HEK293 (cell line): ENCODE data around the gene XRCC2.

Experiments used
- CTCF ChIA-PET: fragments of 350-600 bp; formaldehyde crosslinking; extraction: SDS; loops from one replicate; lab custom pipeline; 2021; ENCODE audit warnings: antibody characterized with exemption; lab: Yijun Ruan, JAX
- POLR2A ChIA-PET: fragments of 300-600 bp; formaldehyde crosslinking; extraction: SDS; loops from one replicate; lab custom pipeline; 2020; ENCODE audit warnings: antibody characterized with exemption, inconsistent platforms; lab: Yijun Ruan, JAX
- H3K27ac ChIP-seq: fragments of 200-500 bp; sonication (Bioruptor generic); 2 replicates; pipeline ENCODE4 v1.5.1; 2014; ENCODE audit warnings: low read depth, low read length, control low read depth, inconsistent platforms; ENCODE audit errors: extremely low read depth
- H3K36me3 ChIP-seq, 2 experiments: fragments of 200-500 bp in 1 of 2; sonication (Bioruptor generic) in 1 of 2; 1 replicate in 1 of 2; 2 replicates in 1 of 2; pipeline ENCODE4 v1.5.1; 2014 to 2017; ENCODE audit warnings: inconsistent platforms in 2 of 2, low read length in 2 of 2; ENCODE audit not compliant: control insufficient read depth in 2 of 2, insufficient read depth in 1 of 2
- H3K4me1 ChIP-seq: fragments of 200-500 bp; sonication (Bioruptor generic); 2 replicates; pipeline ENCODE4 v1.5.1; 2014; ENCODE audit warnings: mild to moderate bottlenecking, low read length, inconsistent platforms; ENCODE audit not compliant: control insufficient read depth, insufficient read depth
- H3K4me3 ChIP-seq: 2 replicates; pipeline ENCODE4 v1.5.1; 2011; ENCODE audit warnings: low read depth, mild to moderate bottlenecking, control low read depth, low read length, moderate library complexity
- H3K9me3 ChIP-seq: fragments of 200-500 bp; sonication (Bioruptor generic); 2 replicates; pipeline ENCODE4 v1.5.1; 2014; ENCODE audit warnings: low read depth, low read length, inconsistent platforms; ENCODE audit not compliant: control insufficient read depth, insufficient read depth
- BCL11B ChIP-seq: fragments of 450-650 bp; formaldehyde crosslinking; IDR thresholded peaks from 2 replicates; pipeline ENCODE4 v1.5.1; 2016; ENCODE audit warnings: low read depth, missing biosample characterization, missing genetic modification characterization
- BCL6B ChIP-seq: fragments of 450-650 bp; formaldehyde crosslinking; IDR thresholded peaks from 2 replicates; pipeline ENCODE4 v1.5.1; 2017; ENCODE audit warnings: missing biosample characterization, missing genetic modification characterization
- HOXD13 ChIP-seq: sonication (generic); formaldehyde crosslinking; IDR thresholded peaks from 2 replicates; pipeline ENCODE4 v1.8.0; 2022; ENCODE audit warnings: missing genetic modification reagents, borderline replicate concordance
- OVOL3 ChIP-seq: fragments of 450-650 bp; formaldehyde crosslinking; IDR thresholded peaks from 2 replicates; pipeline ENCODE4 v1.5.1; 2016; ENCODE audit warnings: missing biosample characterization, missing genetic modification characterization
- REPIN1 ChIP-seq: fragments of 450-650 bp; formaldehyde crosslinking; IDR thresholded peaks from 2 replicates; pipeline ENCODE4 v1.5.1; 2017; ENCODE audit warnings: missing biosample characterization, missing genetic modification characterization, low read depth
- SETDB1 ChIP-seq: IDR thresholded peaks from one replicate; pipeline ENCODE4 v1.6.1; 2017; ENCODE audit warnings: mild to moderate bottlenecking, low read length, moderate library complexity, mixed read lengths; ENCODE audit not compliant: insufficient read length
- WT1 ChIP-seq: fragments of 450-650 bp; formaldehyde crosslinking; IDR thresholded peaks from 2 replicates; pipeline ENCODE4 v1.5.1; 2016; ENCODE audit warnings: missing biosample characterization, missing genetic modification characterization
- ZBTB1 ChIP-seq: fragments of 450-650 bp; formaldehyde crosslinking; IDR thresholded peaks from 2 replicates; pipeline ENCODE4 v1.5.1; 2016; ENCODE audit warnings: missing biosample characterization, missing genetic modification characterization
- ZFP41 ChIP-seq: fragments of 450-650 bp; formaldehyde crosslinking; IDR thresholded peaks from 2 replicates; pipeline ENCODE4 v1.5.1; 2016; ENCODE audit warnings: missing biosample characterization, missing genetic modification characterization, borderline replicate concordance
- ZNF121 ChIP-seq: fragments of 450-650 bp; formaldehyde crosslinking; IDR thresholded peaks from 2 replicates; pipeline ENCODE4 v1.5.1; 2016; ENCODE audit warnings: missing biosample characterization, missing genetic modification characterization
- ZNF133 ChIP-seq: fragments of 450-650 bp; formaldehyde crosslinking; IDR thresholded peaks from 2 replicates; pipeline ENCODE4 v1.5.1; 2016; ENCODE audit warnings: missing biosample characterization, missing genetic modification characterization
- ZNF146 ChIP-seq: fragments of 450-650 bp; formaldehyde crosslinking; IDR thresholded peaks from 2 replicates; pipeline ENCODE4 v1.5.1; 2016; ENCODE audit warnings: missing biosample characterization, missing genetic modification characterization
- ZNF174 ChIP-seq: fragments of 450-650 bp; formaldehyde crosslinking; IDR thresholded peaks from 2 replicates; pipeline ENCODE4 v1.5.0; 2017; ENCODE audit warnings: missing biosample characterization, mild to moderate bottlenecking, missing genetic modification characterization
- ZNF24 ChIP-seq: fragments of 450-650 bp; formaldehyde crosslinking; IDR thresholded peaks from 2 replicates; pipeline ENCODE4 v1.5.1; 2016; ENCODE audit warnings: missing biosample characterization, missing genetic modification characterization
- ZNF416 ChIP-seq: fragments of 450-650 bp; formaldehyde crosslinking; IDR thresholded peaks from 2 replicates; pipeline ENCODE4 v1.5.1; 2016; ENCODE audit warnings: missing biosample characterization, missing genetic modification characterization
- ZNF473 ChIP-seq: fragments of 450-650 bp; formaldehyde crosslinking; IDR thresholded peaks from 2 replicates; pipeline ENCODE4 v1.5.1; 2017; ENCODE audit warnings: missing biosample characterization, missing genetic modification characterization
- ZNF529 ChIP-seq: fragments of 450-650 bp; formaldehyde crosslinking; IDR thresholded peaks from 2 replicates; pipeline ENCODE4 v1.5.1; 2017; ENCODE audit warnings: missing genetic modification characterization, missing biosample characterization; ENCODE audit not compliant: insufficient replicate concordance
- ZNF558 ChIP-seq: fragments of 450-650 bp; formaldehyde crosslinking; IDR thresholded peaks from 2 replicates; pipeline ENCODE4 v1.5.1; 2016; ENCODE audit warnings: missing biosample characterization, missing genetic modification characterization
- ZNF610 ChIP-seq: fragments of 450-650 bp; formaldehyde crosslinking; IDR thresholded peaks from 2 replicates; pipeline ENCODE4 v1.5.1; 2016; ENCODE audit warnings: missing biosample characterization, missing genetic modification characterization, borderline replicate concordance
- ZNF777 ChIP-seq: fragments of 450-650 bp; formaldehyde crosslinking; IDR thresholded peaks from 2 replicates; pipeline ENCODE4 v1.5.1; 2017; ENCODE audit warnings: missing biosample characterization, missing genetic modification characterization, borderline replicate concordance
- ZSCAN30 ChIP-seq: fragments of 450-650 bp; IDR thresholded peaks from 2 replicates; pipeline ENCODE4 v1.5.1; 2018; ENCODE audit warnings: missing biosample characterization, mild to moderate bottlenecking, missing genetic modification characterization, moderate library complexity
- TF ChIP-seq, protein P1 (sequence below): fragments of 450-650 bp; formaldehyde crosslinking; conservative IDR thresholded peaks from 2 replicates; pipeline ENCODE4 v1.5.1; 2016; ENCODE audit warnings: low read depth, missing biosample characterization, missing genetic modification characterization
- TF ChIP-seq, protein P2 (sequence below): IDR thresholded peaks from 2 replicates; pipeline ENCODE4 v1.6.1; 2011; ENCODE audit warnings: mild to moderate bottlenecking, low read depth, low read length, borderline replicate concordance
- TF ChIP-seq, protein P3 (sequence below): sonication (generic); formaldehyde crosslinking; IDR thresholded peaks from 2 replicates; pipeline ENCODE4 v1.8.1; 2022; ENCODE audit warnings: mild to moderate bottlenecking, moderate library complexity, missing genetic modification reagents
- TF ChIP-seq, protein P4 (sequence below): fragments of 450-650 bp; formaldehyde crosslinking; IDR thresholded peaks from 2 replicates; pipeline ENCODE4 v1.5.1; 2016; ENCODE audit warnings: missing biosample characterization, missing genetic modification characterization

XRCC2 gene

GRCh38 chr7:152669758-152670157 lies 6.2 kb downstream of the XRCC2 start (continued):
- TF ChIP-seq ZNF529 (tag by site-specific recombination) (no peak), ZNF133 (no peak), ZBTB1 (no peak)

GRCh38 chr7:152668975-152669374 lies 7.0 kb downstream of the XRCC2 start:
- no peak overlapping the region for H3K4me3 ChIP-seq
- peaks cover 9 to 50% of the 10 kb centered on the region in 2 experiments; a peak in 2 of 3 replicates for H3K36me3 ChIP-seq
- POLR2A ChIA-PET = no interaction called here
- H3K9me3 ChIP-seq = no peaks in the 10 kb centered on the region
- H3K4me1 ChIP-seq = no peaks in the 10 kb centered on the region
- no peak for TF ChIP-seq ZNF777 (tag by site-specific recombination)
- TF ChIP-seq ZNF121 (tag by site-specific recombination) = peak; percentile 58; the same call in 1 of the 2 replicates
- TF ChIP-seq, protein P1, sequence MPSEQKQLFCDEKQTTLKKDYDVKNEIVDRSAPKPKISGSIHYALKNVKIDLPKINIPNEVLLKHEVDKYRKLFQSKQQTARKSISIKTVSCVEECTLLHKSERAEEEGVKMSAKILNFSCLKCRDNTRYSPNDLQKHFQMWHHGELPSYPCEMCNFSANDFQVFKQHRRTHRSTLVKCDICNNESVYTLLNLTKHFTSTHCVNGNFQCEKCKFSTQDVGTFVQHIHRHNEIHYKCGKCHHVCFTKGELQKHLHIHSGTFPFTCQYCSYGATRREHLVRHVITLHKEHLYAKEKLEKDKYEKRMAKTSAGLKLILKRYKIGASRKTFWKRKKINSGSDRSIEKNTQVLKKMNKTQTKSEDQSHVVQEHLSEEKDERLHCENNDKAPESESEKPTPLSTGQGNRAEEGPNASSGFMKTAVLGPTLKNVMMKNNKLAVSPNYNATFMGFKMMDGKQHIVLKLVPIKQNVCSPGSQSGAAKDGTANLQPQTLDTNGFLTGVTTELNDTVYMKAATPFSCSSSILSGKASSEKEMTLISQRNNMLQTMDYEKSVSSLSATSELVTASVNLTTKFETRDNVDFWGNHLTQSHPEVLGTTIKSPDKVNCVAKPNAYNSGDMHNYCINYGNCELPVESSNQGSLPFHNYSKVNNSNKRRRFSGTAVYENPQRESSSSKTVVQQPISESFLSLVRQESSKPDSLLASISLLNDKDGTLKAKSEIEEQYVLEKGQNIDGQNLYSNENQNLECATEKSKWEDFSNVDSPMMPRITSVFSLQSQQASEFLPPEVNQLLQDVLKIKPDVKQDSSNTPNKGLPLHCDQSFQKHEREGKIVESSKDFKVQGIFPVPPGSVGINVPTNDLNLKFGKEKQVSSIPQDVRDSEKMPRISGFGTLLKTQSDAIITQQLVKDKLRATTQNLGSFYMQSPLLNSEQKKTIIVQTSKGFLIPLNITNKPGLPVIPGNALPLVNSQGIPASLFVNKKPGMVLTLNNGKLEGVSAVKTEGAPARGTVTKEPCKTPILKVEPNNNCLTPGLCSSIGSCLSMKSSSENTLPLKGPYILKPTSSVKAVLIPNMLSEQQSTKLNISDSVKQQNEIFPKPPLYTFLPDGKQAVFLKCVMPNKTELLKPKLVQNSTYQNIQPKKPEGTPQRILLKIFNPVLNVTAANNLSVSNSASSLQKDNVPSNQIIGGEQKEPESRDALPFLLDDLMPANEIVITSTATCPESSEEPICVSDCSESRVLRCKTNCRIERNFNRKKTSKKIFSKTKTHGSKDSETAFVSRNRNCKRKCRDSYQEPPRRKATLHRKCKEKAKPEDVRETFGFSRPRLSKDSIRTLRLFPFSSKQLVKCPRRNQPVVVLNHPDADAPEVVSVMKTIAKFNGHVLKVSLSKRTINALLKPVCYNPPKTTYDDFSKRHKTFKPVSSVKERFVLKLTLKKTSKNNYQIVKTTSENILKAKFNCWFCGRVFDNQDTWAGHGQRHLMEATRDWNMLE = no peak
- no peak for TF ChIP-seq ZSCAN30 (tag by site-specific recombination)
- TF ChIP-seq, protein P2, sequence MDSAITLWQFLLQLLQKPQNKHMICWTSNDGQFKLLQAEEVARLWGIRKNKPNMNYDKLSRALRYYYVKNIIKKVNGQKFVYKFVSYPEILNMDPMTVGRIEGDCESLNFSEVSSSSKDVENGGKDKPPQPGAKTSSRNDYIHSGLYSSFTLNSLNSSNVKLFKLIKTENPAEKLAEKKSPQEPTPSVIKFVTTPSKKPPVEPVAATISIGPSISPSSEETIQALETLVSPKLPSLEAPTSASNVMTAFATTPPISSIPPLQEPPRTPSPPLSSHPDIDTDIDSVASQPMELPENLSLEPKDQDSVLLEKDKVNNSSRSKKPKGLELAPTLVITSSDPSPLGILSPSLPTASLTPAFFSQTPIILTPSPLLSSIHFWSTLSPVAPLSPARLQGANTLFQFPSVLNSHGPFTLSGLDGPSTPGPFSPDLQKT = no peak
- TF ChIP-seq WT1 (tag by site-specific recombination) = no peak
- no peak for TF ChIP-seq OVOL3 (tag by site-specific recombination)
- no peak for TF ChIP-seq ZNF174
- H3K27ac ChIP-seq = no peak overlapping the region
- CTCF ChIA-PET = no interaction called here

GRCh38 chr7:152667958-152668357 lies 8.0 kb downstream of the XRCC2 start:
- Histone ChIP-seq H3K4me3 (no peak overlapping the region), H3K36me3 (peaks cover 9 to 47% of the 10 kb centered on the region in 2 experiments; a peak in 2 of 3 replicates)
- TF ChIP-seq BCL6B (tag by site-specific recombination) (no peak), ZNF146 (tag by site-specific recombination) (no peak), ZNF24 (tag by site-specific recombination) (no peak), ZNF610 (no peak), ZNF473 (tag by site-specific recombination) (no peak), ZNF416 (tag by site-specific recombination) (no peak), HOXD13 (no peak), ZNF558 (tag by site-specific recombination) (no peak), SETDB1 (no peak), ZFP41 (tag by site-specific recombination) (no peak), REPIN1 (tag by site-specific recombination) (no peak), BCL11B (no peak)
- TF ChIP-seq, protein P3, sequence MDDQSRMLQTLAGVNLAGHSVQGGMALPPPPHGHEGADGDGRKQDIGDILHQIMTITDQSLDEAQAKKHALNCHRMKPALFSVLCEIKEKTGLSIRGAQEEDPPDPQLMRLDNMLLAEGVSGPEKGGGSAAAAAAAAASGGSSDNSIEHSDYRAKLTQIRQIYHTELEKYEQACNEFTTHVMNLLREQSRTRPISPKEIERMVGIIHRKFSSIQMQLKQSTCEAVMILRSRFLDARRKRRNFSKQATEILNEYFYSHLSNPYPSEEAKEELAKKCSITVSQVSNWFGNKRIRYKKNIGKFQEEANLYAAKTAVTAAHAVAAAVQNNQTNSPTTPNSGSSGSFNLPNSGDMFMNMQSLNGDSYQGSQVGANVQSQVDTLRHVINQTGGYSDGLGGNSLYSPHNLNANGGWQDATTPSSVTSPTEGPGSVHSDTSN (CRISPR knock-in tag) = no peak
- TF ChIP-seq, protein P4, sequence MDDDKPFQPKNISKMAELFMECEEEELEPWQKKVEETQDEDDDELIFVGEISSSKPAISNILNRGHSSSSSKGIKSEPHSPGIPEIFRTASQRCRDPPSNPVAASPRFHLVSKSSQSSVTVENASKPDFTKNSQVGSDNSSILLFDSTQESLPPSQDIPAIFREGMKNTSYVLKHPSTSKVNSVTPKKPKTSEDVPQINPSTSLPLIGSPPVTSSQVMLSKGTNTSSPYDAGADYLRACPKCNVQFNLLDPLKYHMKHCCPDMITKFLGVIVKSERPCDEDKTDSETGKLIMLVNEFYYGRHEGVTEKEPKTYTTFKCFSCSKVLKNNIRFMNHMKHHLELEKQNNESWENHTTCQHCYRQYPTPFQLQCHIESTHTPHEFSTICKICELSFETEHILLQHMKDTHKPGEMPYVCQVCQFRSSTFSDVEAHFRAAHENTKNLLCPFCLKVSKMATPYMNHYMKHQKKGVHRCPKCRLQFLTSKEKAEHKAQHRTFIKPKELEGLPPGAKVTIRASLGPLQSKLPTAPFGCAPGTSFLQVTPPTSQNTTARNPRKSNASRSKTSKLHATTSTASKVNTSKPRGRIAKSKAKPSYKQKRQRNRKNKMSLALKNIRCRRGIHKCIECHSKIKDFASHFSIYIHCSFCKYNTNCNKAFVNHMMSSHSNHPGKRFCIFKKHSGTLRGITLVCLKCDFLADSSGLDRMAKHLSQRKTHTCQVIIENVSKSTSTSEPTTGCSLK (tag by site-specific recombination) = no peak

More at GRCh38 chr7:152667958-152668357, 8.0 kb downstream of the XRCC2 start:
- Histone ChIP-seq H3K27ac (no peak overlapping the region), H3K4me1 (no peaks in the 10 kb centered on the region), H3K9me3 (no peaks in the 10 kb centered on the region)
- CTCF ChIA-PET = no interaction called here
- POLR2A ChIA-PET = no interaction called here
